GM12874 (cell line): ENCODE data around the gene MACROD2.

Experiments
- TF ChIP-seq, protein P1 (sequence below): IDR thresholded peaks from 2 replicates; pipeline ENCODE4 v1.5.1; 2011; ENCODE audit warnings: low read depth, mild to moderate bottlenecking, control low read depth, low read length, moderate library complexity; ENCODE audit not compliant: insufficient read depth

MACROD2 gene

DNA sequence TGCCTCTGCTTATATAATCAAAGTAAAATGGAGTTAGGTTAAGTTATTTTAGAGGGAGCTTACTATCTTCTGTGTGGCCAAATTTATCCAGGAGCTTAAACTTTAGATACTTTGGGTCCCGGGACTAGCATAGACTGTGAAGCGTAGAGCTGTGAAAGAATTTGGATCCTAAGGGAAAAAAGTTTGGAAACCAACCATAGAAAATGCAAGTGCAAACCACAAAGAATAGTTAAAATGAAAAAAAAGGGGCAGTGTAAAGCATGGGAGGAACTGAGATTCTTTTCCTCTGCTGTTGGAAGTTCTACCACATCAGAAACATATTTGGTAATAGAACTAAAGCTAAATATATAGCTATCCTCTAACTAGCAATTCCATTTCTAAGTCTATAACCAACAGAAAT is 574.3 kb downstream of the MACROD2 start:
- TF ChIP-seq, protein P1, sequence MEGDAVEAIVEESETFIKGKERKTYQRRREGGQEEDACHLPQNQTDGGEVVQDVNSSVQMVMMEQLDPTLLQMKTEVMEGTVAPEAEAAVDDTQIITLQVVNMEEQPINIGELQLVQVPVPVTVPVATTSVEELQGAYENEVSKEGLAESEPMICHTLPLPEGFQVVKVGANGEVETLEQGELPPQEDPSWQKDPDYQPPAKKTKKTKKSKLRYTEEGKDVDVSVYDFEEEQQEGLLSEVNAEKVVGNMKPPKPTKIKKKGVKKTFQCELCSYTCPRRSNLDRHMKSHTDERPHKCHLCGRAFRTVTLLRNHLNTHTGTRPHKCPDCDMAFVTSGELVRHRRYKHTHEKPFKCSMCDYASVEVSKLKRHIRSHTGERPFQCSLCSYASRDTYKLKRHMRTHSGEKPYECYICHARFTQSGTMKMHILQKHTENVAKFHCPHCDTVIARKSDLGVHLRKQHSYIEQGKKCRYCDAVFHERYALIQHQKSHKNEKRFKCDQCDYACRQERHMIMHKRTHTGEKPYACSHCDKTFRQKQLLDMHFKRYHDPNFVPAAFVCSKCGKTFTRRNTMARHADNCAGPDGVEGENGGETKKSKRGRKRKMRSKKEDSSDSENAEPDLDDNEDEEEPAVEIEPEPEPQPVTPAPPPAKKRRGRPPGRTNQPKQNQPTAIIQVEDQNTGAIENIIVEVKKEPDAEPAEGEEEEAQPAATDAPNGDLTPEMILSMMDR: no peak

DNA sequence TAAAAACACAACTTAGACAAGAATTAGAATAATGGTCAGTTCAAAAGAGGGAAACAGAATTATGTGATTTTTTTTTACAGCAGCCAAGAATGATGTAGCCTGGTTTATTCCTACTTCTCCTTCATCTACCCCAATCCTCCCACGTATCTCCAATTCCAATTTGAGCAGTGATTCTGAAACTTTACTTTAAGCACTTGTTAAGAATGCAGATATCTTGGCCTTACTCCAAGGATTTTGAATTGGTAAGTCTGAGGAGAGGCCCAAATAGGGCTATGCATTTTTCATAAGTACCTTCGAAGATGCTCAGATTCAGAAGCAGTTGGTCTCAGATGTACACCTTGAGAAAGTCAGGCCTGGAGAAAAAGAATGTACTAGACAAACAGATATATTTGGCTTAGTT is 575.5 kb downstream of the MACROD2 start:
- TF ChIP-seq, protein P1: no peak

DNA sequence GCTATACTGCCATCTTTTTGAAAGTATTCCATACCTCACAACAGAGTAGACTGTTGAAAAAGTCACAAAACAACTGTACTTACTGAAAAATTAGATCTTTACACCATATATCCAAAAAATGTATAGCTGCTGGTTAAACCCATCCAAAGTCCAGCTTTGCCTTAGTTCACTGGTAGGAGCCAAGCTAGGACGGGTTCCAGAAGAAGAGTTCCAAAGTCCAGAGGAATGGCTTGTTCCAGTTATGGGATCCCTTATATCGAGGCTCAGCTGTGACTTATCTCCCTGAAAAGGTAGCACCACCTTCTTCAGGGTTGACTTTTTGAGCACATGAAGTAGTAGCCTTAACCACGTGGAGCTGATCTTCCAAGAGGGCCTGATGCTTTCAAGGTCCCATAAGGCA is 578.4 kb downstream of the MACROD2 start:
- TF ChIP-seq, protein P1: no peak

DNA sequence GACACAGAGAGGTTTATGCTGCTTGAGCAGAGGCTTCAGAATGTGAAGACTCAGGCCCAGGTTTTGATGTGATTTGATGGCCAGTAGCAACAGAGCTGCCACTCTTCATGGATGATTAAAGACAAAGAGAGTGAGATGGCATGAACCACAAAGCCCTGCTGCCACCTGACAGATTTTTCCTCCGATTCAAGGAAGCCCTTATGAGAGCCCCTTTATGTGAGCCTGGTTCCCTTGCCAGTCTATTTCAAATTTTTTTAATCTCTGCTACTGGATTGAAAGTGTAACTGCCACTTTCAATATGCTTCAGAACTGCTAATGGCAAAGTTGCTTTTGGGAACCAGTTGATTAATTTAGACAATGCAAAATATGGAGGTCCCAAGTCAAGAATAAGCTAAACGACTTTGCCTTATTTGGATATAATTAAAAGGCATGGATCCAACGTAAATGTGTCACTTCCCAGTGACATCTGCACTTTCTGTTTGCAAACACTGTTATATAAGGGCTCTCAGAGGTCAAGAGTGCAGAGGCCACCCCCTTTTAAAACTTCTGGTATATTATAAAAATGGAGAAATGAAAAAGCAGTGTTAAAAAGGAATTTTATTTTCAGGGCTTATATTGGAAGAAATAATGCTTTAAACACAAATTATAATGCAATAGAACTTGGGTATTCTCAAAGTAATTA is 581.0 kb downstream of the MACROD2 start:
- TF ChIP-seq, protein P1: no peak

DNA sequence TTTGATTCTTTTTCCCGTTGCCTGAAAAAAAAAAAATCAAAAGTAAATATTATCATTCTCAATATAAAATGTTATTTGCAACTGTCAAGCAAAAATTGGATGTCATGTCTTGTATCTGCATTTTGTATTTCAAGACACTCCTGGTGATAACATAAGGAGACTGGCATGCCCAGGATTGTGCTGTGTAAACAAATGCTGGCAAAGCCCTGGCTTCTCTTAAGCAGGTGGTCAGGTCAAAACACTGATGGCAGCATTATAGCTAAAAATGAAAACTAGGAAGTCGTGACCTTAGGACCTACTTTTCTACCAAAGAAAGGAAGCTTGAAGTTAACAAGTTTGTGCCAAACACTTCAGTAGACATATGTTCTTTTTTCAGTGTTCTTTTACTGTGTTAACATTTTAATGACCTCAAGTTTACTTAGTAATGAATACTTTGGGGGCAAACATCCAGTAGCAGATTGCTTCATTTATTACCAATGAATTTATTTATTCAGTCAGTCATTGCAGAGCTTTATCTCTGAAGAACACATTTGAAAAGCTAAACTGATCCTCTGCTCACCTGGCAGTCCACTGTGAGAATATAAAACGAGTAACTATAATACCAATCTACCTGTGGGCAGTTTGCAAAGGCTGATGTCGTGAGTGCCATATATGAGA is 585.2 kb downstream of the MACROD2 start:
- TF ChIP-seq, protein P1: no peak

DNA sequence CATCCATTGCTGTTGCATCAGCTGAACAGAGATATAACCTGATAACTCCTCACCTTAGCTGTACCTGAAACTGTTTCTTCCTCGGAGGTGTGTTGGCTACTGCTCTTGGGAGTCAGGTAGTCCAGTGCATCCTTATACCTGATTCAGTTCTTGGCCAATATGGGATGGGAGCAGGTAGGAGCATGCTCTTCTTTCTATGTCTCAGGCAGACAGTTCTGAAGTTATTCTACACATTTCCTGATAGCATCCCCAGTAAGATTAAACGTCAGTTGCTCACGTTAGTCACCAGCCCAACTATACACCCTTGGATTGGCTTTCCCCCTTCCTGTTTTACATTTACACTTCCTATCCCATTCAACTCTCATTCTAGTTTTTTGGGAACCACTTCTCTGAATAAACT is 586.4 kb downstream of the MACROD2 start:
- TF ChIP-seq, protein P1: no peak

DNA sequence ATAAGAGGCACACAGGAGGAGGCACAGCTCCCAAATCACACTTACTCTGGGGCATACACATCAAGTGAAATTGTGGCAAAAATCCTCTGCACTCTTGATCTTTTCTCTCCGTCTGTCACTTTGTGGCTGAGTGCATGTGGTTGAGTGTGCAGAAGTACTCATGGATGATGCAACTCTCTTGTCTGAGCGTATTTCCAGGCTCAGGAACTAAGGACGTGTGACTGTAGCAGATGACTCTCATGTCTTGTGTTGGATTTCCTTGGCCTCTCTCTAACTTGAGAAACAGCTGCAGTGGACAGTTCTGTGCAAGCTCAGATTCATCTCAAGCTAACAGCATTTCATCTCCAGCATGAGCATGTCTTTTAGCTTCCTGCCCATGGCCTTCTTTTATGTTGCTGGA is 587.5 kb downstream of the MACROD2 start:
- TF ChIP-seq, protein P1: no peak
